ENCODE measurements around the gene SLC22A8.

Gene SLC22A8

DNA sequence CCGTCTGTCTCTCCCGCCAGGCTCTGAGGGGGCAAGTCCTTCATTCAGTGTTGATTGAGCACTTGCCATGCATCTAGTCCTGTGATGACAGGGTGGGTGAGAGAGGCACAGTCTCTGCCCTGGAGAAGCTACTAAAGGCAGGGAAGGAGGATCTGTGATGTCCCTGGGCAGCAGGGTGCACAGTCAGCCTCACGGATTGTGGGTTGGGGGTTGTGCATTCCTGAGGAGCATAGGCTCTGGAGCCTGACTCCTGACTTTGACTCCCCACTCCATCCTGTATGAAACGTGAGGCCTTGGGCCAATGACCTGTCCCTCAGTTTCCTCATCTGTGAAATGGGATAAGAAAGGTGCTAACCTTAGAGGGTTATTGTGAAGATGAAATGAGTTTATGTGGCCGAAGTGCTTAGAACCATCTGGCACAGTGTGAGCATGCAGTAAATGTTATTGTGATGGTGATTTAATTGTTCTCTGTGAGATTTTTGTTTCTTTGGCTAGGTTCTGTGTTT lies 4.7 kb downstream of the SLC22A8 start:
- Mint-ChIP-seq H3K4me1 (ENCODE audit: low read depth) (no peaks in the 10 kb centered on the region), H3K27me3 (no peaks in the 10 kb centered on the region), H3K4me3 (no peak overlapping the region), H3K36me3 (ENCODE audit: low read depth) (no peaks in the 10 kb centered on the region), H3K9me3 (no peaks in the 10 kb centered on the region), H3K27ac (no peak overlapping the region)
- DNase-seq, result no peak

DNA sequence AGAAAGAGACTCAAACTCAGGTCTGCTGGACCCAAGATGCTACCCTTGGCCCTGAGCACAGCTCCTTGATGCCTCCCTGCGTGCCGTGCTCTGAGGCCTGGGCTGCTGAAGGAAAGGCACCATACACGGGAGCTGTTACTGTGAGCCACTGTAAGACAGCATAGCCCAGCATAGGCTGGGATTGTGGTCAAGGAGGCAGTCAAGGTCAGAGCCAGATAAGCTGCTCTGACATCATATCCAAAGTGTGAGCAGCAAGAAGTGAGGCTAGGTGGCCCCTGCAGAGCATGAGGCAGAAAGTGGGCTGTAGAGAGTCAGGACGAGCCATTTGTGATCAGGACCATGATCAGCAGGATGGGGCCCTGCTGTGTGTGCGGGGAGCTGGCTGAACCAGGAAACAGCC lies 7.7 kb downstream of the SLC22A8 start:
- no peak overlapping the region for H3K4me3 Mint-ChIP-seq
- H3K36me3 Mint-ChIP-seq (ENCODE audit: low read depth), result no peaks in the 10 kb centered on the region
- no peak for DNase-seq

DNA sequence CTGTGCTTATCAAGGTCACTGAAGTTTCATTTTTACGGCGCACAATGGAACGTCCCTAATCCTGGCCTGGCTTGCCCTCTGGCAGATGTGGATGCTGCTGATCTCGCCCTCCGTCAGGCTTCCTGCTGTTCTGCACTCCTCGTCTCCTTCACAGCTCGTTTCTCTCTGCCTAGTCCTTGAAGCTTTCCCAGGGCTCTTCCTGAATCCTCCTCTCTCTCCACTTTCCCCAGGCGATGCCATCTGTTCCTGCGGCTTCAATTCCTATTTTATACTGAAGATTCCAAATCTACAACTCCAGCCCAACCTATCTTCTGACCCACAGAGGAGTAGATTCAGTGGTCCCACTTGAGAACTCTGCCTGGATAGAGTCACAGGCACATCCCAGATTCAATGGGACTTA lies 14.2 kb downstream of the SLC22A8 start:
- Mint-ChIP-seq H3K4me3 (no peak overlapping the region), H3K36me3 (ENCODE audit: low read depth) (no peaks in the 10 kb centered on the region), H3K27me3 (peaks cover 12% of the 10 kb centered on the region), H3K27ac (no peak overlapping the region), H3K9me3 (no peaks in the 10 kb centered on the region), H3K4me1 (ENCODE audit: low read depth) (no peaks in the 10 kb centered on the region)
- DNase-seq, result no peak

More for the DNA sequence above, 7.7 kb downstream of the SLC22A8 start:
- H3K27ac Mint-ChIP-seq, result no peak overlapping the region
- H3K4me1 Mint-ChIP-seq (ENCODE audit: low read depth), result no peaks in the 10 kb centered on the region
- no peaks in the 10 kb centered on the region for H3K9me3 Mint-ChIP-seq
- H3K27me3 Mint-ChIP-seq, result no peaks in the 10 kb centered on the region

- Mint-ChIP-seq H3K4me3 (no peak overlapping the region), H3K27ac (no peak overlapping the region), H3K27me3 (peaks cover 30% of the 10 kb centered on the region), H3K36me3 (ENCODE audit: low read depth) (no peaks in the 10 kb centered on the region), H3K4me1 (ENCODE audit: low read depth) (no peaks in the 10 kb centered on the region), H3K9me3 (no peaks in the 10 kb centered on the region)
- no peak for DNase-seq
Observed at GRCh38 chr11:62999649-63000048, 16.0 kb downstream of the SLC22A8 start.

DNA sequence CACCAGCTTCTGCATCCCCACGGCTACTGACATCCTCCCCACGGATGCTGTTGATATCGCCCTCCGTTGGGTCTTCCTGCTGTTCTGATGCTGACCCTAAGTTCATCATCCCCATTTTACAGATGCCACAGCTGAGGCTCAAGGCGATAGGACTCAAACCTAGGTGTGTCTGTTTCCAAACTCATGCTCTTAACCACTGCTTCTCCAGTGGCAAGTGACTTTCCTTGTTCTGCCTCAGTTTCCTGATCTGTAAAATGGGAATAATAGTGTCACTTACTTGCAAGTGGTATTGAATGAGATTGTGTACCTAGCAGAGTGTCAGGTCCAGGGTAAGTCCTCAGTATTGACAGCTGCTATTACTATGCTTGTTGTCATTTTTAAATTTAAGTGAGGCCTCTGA lies 16.5 kb downstream of the SLC22A8 start:
- Mint-ChIP-seq H3K9me3 (no peaks in the 10 kb centered on the region), H3K36me3 (ENCODE audit: low read depth) (no peaks in the 10 kb centered on the region), H3K4me1 (ENCODE audit: low read depth) (no peaks in the 10 kb centered on the region), H3K4me3 (no peak overlapping the region), H3K27me3 (peaks cover 30% of the 10 kb centered on the region), H3K27ac (no peak overlapping the region)
- DNase-seq, result no peak

- H3K27me3 Mint-ChIP-seq, result peaks cover 30% of the 10 kb centered on the region
- no peak overlapping the region for H3K27ac Mint-ChIP-seq
- H3K4me1 Mint-ChIP-seq (ENCODE audit: low read depth), result no peaks in the 10 kb centered on the region
- H3K9me3 Mint-ChIP-seq, result no peaks in the 10 kb centered on the region
- no peak for DNase-seq
- H3K4me3 Mint-ChIP-seq, result no peak overlapping the region
- no peaks in the 10 kb centered on the region for H3K36me3 Mint-ChIP-seq (ENCODE audit: low read depth)
Observed at GRCh38 chr11:62996271-62996670, 19.4 kb downstream of the SLC22A8 start.

DNA sequence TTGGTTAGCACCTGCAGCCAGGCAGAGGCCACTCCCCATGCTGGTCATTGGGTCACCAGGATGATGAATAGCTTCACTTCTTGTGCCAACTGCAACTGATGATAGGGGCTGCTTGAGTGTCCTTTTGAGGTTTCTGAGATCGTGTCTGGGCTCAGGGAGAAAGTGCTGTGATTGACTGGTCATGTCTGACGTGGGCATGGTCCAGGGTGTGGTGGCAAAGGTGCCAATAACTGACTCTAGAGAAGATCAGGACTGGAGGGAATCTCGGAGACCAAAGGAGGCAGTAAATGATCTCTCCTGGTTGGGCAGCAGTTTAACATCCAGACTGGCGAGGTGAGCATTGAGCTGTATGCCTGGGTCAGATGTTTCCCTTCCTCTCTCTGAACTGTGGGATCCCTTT lies 20.9 kb downstream of the SLC22A8 start:
- no peaks in the 10 kb centered on the region for H3K4me1 Mint-ChIP-seq (ENCODE audit: low read depth)
- no peaks in the 10 kb centered on the region for H3K36me3 Mint-ChIP-seq (ENCODE audit: low read depth)
- no peak for DNase-seq
- no peaks in the 10 kb centered on the region for H3K9me3 Mint-ChIP-seq
- no peak overlapping the region for H3K4me3 Mint-ChIP-seq
- H3K27ac Mint-ChIP-seq, result no peak overlapping the region
- peaks cover 30% of the 10 kb centered on the region for H3K27me3 Mint-ChIP-seq

GRCh38 chr11:62988276-62988675 lies 27.4 kb downstream of the SLC22A8 start:
- H3K4me1 Mint-ChIP-seq (ENCODE audit: low read depth), result no peaks in the 10 kb centered on the region
- H3K36me3 Mint-ChIP-seq (ENCODE audit: low read depth), result no peaks in the 10 kb centered on the region
- peaks cover 5% of the 10 kb centered on the region for H3K27me3 Mint-ChIP-seq
- H3K9me3 Mint-ChIP-seq, result no peaks in the 10 kb centered on the region
- H3K27ac Mint-ChIP-seq, result no peak overlapping the region
- DNase-seq, result no peak
- H3K4me3 Mint-ChIP-seq, result no peak overlapping the region

GRCh38 chr11:62985041-62985750 lies 30.4 kb downstream of the SLC22A8 start:
- no peaks in the 10 kb centered on the region for H3K9me3 Mint-ChIP-seq
- no peaks in the 10 kb centered on the region for H3K36me3 Mint-ChIP-seq (ENCODE audit: low read depth)
- H3K27me3 Mint-ChIP-seq, result peaks cover 10% of the 10 kb centered on the region
- H3K4me1 Mint-ChIP-seq (ENCODE audit: low read depth), result no peaks in the 10 kb centered on the region
- H3K27ac Mint-ChIP-seq, result no peak overlapping the region
- no peak for DNase-seq
- no peak overlapping the region for H3K4me3 Mint-ChIP-seq

GRCh38 chr11:62984451-62984991 lies 31.1 kb downstream of the SLC22A8 start, which contains the start of gene SLC22A6:
Gene SLC22A6, minus strand, starts transcription at chr11:62984967. Its CDS starts 277 bp downstream, at chr11:62984690.
- H3K4me3 Mint-ChIP-seq, result no peak within 1 kb of the TSS
- no peak for DNase-seq
- H3K9me3 Mint-ChIP-seq, result no peaks in the 10 kb centered on the region
- H3K36me3 Mint-ChIP-seq (ENCODE audit: low read depth), result no peaks in the 10 kb centered on the region
- H3K27me3 Mint-ChIP-seq, result peaks cover 10% of the 10 kb centered on the region
- H3K27ac Mint-ChIP-seq, result no peak within 1 kb of the TSS
- H3K4me1 Mint-ChIP-seq (ENCODE audit: low read depth), result no peaks in the 10 kb centered on the region

DNA sequence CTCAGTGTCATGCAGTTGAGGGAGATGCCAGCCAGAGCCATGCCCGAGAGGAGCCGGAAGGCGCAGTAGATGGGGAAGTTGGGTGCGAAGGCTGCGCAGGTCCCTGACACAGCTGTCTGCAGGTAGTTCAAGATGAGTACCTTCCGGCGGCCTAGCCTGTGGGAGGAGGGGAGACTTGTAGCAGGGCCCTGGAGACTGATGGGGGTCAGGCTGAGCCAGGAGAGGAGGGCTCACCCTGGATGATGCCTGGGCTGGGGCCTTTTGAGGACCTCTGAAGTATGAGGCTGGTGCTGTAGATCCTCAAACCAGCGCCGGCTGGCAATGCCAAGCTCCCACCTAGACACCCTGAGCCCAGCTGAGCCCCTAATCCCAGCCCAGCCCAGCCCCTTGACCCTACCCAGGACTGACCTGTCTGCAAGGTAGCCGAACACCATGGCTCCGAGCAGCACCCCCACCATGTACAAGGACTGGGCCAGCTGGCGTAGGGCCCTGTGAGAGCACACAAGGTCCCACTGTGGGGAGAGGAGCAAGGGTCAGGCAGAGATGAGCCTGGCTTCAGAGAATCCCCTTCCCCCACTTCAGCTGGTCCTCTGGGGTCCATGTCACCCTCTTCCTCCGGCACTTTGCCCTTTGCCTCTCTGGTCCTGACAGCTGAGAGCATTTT lies 32.0 kb downstream of the SLC22A8 start:
- Mint-ChIP-seq H3K9me3 (no peaks in the 10 kb centered on the region), H3K27ac (no peak overlapping the region), H3K4me3 (no peak overlapping the region), H3K4me1 (ENCODE audit: low read depth) (no peaks in the 10 kb centered on the region), H3K27me3 (peaks cover 10% of the 10 kb centered on the region), H3K36me3 (ENCODE audit: low read depth) (no peaks in the 10 kb centered on the region)
- no peak for DNase-seq

- no peak overlapping the region for H3K4me3 Mint-ChIP-seq
- H3K36me3 Mint-ChIP-seq (ENCODE audit: low read depth), result no peaks in the 10 kb centered on the region
- no peaks in the 10 kb centered on the region for H3K9me3 Mint-ChIP-seq
- peaks cover 10% of the 10 kb centered on the region for H3K27me3 Mint-ChIP-seq
- no peak overlapping the region for H3K27ac Mint-ChIP-seq
- DNase-seq, result no peak
- no peaks in the 10 kb centered on the region for H3K4me1 Mint-ChIP-seq (ENCODE audit: low read depth)
Observed at GRCh38 chr11:62981743-62982142, 33.9 kb downstream of the SLC22A8 start.

DNA sequence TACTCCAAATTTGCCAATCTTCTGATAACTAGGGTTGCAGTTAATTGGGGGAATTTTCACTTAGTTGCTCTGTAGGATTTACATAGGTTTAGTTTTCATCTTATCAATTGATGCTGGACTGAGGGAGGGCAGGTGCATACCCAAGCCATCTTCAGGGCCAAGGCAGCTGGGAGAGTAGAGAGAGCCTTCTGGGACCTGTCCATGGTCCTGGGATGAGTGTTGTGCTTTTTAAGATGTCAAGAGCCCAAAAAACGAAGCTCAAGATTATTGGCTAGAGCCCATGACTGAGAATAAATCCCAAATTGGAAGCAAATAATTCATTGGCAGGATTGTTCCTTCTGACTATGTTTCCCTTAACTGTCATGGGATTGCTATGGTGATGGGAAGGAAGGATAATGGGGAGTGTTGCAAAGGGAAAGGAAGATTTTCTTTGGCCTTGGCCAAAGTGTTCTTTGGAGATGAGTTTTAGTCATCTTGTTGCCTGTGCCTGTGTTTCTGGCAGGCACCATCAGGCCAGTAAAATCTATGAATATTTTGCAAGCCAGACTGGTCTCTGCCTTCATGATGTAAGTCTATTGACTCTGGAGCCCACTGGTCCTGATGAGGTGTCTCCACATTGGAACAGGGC lies 35.4 kb downstream of the SLC22A8 start:
- peaks cover 13% of the 10 kb centered on the region for H3K27me3 Mint-ChIP-seq
- no peak for DNase-seq
- H3K4me3 Mint-ChIP-seq, result no peak overlapping the region
- H3K36me3 Mint-ChIP-seq (ENCODE audit: low read depth), result no peaks in the 10 kb centered on the region
- H3K9me3 Mint-ChIP-seq, result no peaks in the 10 kb centered on the region
- no peak overlapping the region for H3K27ac Mint-ChIP-seq
- H3K4me1 Mint-ChIP-seq (ENCODE audit: low read depth), result no peaks in the 10 kb centered on the region

DNA sequence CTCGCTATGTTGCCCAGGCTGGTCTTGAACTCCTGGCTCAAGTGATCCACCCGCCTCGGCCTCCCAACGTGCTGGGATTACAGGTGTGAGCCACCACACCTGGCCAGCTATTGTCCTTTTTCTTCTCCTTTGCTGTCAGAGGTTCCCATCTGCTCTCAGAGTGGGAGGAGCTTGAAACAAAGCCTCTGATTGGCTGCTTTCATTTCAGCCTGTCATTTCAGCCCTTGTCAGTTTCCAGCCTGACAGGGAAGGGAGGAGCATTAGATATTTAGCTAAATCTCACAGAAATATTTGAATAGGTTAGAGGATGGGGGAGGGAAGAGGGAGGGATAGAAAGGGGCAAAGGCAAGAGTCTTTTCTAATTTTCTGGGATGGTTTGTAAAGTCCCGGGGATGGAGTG lies 39.5 kb downstream of the SLC22A8 start:
- peaks cover 20% of the 10 kb centered on the region for H3K27me3 Mint-ChIP-seq

More for the DNA sequence above, 39.5 kb downstream of the SLC22A8 start:
- Mint-ChIP-seq H3K4me3 (no peak overlapping the region), H3K27ac (no peak overlapping the region), H3K9me3 (no peaks in the 10 kb centered on the region), H3K36me3 (ENCODE audit: low read depth) (no peaks in the 10 kb centered on the region), H3K4me1 (ENCODE audit: low read depth) (no peaks in the 10 kb centered on the region)
- DNase-seq, result no peak
